HT1080 (cell line): ENCODE data around the gene CST6. TPM values are rescaled to one million over a fixed set of nuclear protein-coding genes. Genes with fewer than 3 reads are reported as not detected.
"Not testable (repeated sequence)": the region's sequence is repeated elsewhere in the genome, so short reads cannot be mapped to it uniquely, and the experiment has no call there.

Source experiments
- DNase-seq: peaks from one replicate; pipeline ENCODE4 v3.0.0-alpha.2; 2015; ENCODE audit warnings: low read depth
- total RNA-seq: library from RNA; depleted of rRNA; stranded (reverse); fragments of >200 nt; shearing (Covaris generic); gene quantifications from 2 replicates; pipeline ENCODE4 v1.2.3, GENCODE V29; 2014

CST6 gene
- total RNA-seq, 1 experiment from 2014 or later, result not detected

DNA sequence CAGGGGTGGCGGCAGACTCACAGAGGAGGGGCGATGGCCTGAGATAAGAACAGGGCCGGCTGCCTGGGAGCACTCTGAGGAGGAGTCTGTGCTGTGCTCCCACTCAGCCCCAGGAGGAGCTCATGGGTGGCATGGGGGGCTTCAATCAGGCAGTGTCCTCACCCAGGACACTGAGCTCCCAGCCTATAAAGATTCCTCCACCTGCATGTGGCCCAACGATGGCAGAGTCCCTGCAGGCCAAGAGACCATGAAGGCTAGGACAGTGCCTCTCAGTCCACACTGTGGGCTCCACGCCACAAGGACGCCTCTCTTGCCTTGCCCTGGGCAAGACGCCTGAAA is 1.9 kb downstream of the CST6 start:
- DNase-seq, result no peak

DNA sequence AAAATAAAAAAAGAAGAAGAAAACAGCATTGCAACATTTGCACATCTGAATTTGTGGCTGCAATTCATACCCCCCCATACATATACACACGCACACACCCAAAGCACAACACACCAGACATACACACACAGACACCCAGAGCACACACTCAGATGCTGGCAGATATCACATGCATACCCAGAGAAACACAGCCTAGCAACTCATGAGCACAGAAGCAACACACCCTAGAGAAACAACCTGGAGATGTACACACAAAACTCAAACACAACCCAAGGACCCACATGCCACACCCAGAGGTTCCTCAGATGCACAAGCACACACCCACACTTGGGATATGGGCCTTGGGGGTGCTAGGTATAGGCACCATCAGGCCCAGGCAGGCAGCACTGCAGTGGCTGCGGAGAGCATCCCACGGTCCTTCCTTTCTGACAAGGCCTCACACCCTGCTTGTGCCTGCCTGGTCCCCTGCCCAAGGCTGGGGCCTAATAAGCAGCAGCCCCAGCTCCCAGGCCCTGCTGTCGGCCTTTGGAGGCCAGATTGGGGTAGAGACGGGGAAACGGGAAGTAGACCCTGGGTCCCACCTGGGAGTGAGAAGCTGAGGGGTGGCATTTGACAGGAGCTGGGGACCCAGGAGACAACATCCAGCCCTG is 3.1 kb downstream of the CST6 start:
- DNase-seq, result no peak

DNA sequence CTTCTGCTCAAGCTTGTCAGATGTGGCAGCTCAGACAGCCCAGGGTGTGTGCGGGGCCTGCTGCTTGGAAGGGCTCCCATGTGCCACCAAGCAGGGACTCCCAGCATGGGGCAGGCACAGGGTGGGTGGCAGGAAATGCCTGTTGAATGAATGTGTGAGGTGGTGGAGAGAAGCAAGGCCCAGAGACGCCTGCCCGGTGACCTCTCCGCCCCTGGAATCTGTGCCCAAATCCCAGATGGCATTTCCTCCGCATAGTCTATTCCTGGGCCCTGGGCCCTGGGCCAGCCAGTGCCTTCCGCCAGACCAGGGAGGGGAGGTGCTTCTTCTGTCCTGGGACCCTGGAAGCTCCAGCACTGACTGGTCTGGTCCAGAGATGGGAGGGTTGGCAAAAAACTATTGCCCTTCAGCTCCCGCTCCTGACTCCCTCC is 3.7 kb downstream of the CST6 start:
- peak; percentile 97 for DNase-seq

DNA sequence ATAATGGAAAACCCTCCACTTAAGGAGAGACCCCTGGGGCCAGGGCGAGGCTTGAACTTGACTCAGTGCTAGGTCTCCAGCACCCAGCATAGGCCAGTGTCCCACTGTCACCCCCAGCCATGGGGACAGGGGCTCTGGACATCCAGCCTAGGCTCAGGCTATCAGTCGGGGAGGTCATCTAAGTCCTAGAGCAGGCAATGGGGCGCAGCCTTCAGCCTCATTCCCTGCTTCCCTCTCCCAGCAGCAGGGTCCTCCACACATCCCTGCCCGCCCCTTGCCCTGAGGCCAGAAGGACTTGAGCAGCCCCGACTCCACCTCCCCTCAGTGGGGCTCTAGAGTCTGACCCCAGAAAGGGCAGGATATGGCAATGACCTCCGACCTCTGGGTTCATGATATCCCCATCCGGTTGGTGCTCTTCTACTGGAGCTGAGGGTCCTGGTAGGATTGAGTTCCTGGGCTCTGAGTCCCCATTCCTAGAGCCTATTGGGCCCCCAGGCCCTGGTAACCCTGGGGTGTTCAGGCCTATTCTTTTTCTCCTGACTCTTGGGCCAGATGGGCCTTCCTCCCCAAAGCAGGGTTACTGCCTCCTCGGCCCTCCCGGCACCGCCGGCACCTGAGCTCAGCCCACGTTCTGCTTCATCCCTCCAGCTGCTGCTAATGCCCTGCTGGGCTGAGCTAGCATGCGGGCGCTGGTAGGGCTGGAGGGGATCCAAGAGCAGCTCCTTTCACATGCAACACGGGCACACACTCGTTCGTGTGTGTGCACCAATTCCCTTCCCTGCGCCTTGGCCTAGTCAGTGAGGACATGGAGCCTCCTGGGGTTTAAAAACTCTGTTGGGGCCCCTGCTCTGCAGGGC is 4.4 kb downstream of the CST6 start:
- no peak for DNase-seq

DNA sequence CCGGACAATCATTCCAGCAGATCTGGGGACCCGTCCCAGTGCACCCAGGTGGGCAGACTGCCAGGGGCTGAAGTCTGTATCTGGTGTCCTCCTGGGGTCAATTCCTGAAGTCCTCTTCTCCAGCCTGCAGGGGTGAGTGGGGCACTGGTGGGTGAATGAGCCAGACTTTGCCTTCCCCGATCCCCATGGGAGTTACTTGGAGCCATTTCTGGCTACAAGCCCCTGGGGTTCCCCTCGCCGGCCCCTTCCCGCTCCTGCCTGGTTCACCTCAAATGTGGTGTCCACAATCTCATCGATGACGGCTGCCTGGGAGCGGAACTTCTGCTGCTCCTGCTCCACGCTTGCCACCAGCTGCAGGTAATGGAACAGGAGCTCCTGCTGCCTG is 5.0 kb downstream of the CST6 start:
- DNase-seq, result no peak

DNA sequence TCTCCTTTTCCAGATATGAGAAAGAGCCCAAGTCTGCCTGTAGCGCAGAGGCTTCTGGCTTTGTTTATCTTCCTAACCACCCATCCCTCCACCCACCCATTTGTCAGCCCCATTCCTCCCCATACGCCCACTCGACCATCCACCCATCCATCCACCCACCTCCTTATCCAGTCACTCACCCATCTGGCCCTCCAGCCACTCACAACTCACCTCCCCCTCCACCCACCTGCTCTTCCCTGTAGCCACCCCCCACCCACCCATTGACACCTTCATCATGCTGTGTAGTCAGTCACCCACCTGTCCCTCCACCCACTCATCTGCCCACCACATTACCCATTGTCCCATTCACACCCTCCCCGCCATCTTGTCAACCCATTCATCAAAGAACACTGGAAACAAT is 5.5 kb downstream of the CST6 start:
- DNase-seq, result no peak

DNA sequence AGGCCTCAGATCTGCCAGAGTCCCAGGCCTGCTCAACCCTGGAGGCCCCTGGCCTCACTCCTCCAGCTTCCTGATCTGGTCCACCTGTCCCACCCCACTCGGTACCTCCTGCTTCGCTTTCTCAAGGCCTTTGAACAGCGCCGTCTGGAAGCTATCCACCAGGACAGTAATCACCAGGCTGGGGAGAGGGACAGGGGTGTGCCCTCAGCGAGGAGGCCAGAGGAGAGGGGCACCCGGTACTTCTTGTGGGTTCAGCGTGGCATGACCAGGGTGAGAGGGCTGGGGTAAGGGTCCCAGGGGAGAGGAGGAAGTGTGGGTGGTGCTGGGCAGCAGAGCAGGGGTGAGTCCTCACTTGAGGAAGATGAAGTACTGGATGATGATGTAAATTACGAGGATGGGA is 8.4 kb downstream of the CST6 start:
- no peak for DNase-seq

DNA sequence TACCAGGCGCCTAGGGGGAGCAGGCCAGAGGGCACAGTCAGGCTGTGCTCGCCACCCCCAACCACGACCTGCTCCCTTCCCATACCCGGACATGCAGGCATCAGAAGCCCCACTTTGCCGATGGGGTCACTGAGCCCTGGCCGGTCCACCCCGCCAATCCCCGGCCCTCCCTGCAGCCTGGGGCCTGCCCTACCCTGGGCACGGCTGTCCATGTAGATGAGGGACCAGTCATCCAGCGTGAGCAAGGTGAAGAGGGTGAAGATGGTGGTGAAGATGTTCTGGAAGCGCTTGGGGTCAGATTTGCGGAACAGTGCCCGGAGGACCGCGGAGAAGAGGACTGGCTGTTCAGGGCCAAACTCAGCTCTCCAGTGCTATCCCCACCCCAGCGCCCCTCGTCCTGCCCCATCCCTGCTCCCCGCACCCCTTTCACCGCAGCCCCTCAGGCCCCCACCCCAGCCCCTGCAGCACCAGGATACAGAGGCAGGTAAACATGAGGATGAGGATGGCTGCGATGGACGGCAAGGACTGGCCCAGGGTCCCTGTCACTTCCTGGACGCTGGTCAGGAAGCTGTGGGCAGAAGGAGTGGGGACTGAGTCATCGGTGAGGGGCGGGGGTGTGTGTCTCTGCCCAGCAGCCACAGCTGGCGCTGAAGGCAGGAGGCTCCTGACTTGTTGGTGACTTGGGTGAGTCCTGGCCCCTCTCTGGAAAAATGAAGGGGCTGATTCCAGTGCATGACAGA is 9.0 kb downstream of the CST6 start:
- peak; percentile 95 for DNase-seq

DNA sequence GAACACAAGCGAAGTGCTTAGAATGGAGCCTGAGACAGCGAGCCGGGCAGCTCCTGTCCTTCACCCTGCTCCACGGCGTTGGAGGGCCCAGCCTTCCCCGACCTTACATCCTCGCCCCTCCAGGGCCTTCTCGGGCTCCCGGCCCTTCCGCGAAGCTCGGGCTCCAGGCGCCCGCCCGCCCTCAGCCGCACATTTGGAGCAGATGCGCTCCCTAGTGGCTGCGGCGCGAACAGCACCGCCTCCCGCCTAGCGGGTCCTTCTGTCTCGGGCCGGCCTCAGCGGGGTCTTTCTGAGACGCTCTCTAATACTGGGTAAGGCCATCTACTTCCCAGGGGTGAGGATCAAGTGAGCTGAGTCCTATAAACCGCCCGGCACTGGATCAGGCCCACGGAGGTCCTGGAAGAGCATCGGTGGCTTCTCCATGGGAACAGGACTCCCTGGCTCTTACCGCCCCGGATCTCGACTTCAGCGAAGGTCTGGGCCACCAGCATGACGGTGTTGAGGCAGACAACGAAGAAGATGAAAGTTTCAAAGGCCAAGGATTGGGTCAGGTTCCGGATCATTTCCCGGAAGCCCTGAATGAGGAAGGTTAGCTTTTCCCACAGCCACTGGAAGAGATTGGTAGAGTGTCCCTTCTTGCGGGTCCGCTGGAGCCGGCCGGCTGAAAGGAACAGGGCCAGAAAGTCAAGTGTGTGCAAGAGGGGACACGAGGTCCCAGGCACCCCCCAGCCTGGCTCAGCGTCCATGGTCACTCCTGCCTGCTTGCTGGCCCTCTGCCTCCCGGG is 10.8 kb downstream of the CST6 start:
- peak; percentile 55 for DNase-seq

DNA sequence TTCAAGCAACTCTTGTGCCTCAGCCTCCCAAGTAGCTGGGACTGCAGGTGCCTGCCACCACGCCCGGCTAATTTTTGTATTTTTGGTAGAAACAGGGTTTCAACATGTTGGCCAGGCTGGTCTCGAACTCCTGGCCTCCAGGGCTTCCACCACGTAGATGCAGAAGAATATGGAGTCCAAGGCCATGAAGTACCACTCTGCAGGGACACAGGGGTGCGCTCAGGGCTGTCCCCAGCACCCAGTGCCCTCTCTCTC is 11.3 kb downstream of the CST6 start:
- not testable (repeated sequence) for DNase-seq

DNA sequence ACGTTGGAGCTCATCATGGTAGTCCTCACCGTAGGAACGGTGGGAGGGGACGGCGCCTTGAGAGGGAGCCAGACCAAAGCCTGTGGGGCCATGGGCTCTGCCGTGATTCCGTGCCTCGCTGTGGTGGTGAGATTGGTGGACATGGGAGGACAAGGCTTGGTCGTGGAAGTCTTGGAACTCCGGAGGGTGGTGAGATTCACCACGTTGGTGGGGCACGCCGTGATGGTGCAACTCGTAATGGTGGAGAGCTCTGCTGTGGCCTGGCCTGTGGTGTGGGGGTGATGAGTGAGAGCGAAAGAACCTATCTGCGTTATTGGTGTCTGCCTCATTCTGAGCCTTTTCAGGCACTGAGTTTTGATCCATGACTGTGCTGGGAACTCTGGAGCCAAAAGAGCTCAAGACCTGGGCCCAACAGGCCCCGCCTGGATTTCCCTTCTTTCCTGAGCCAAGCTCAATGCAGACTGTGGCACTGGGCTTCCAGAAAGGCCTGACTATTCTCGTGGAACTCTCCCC is 14.3 kb downstream of the CST6 start, which contains the start of gene CATSPER1:
CATSPER1 (minus strand) TSS at position 463 of the 513 bp plus-strand sequence; CDS start at position 363, 100 bp downstream.
- no peak for DNase-seq

DNA sequence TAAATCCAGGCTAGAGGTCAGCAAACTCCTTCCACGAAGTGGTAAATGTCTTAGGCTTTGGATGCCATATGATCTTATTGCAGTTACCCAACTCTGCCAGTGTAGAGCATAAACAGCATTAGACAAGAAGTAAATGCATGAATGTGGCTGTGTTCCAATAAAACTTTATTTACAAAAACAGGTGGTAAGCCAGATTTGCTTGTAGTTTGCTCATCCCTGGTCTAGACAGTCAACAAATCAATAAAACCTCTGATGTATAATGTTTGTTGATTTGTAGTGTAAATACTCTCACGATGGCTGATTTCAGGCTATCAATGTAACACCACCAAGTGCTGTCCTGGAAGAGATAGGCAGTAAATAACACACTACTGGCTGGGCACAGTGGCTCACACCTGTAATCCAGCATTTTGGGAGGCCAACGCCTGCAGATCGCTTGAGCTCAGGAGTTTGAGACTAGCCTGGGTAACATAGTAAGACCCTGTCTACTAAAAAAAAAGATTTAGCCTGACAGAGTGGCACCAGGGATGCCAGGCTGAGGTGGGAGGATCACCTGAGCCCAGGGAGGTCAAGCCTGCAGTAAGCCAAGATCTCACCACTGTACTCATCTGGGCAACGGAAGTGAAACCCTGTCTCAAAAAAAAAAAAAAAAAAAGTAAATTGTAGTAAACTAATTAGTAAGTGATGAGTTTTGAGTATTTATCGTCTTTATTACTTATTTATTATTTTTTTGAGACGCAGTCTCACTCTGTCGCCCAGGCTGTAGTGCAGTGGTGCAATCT is 21.3 kb downstream of the CST6 start:
- no peak for DNase-seq

DNA sequence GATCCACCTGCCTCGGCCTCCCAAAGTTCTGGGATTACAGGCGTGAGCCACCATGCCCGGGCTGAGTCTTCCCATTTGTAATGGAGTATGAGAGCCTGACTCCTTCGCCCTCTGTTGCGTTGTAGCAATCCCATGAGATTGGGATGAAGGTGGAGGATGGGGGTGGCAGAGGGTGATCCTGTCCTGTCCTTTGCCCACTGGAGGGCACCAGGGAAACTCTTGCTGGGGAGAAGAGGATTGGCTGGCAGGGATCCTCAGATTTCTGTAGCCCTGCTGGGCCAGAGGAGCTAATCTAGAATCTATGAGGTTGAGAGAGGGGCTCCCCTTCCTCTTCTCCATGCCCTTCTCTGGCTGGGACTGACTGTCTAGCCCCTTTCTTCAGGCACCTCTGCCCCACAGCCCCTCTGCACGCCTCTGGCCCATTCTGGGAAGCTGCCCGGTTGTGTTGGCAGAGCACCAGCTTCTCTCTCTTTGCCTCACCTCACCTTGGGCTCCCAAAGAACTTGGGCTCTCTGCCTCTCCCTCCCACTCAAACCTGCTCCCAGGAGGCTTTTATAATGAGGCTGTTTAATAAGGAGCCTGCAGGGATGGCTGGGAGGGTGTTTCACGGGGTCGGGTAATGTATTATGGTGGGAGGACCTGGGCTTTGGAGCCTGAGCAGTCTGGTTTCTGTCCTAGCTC is 24.0 kb downstream of the CST6 start:
- DNase-seq, result no peak

DNA sequence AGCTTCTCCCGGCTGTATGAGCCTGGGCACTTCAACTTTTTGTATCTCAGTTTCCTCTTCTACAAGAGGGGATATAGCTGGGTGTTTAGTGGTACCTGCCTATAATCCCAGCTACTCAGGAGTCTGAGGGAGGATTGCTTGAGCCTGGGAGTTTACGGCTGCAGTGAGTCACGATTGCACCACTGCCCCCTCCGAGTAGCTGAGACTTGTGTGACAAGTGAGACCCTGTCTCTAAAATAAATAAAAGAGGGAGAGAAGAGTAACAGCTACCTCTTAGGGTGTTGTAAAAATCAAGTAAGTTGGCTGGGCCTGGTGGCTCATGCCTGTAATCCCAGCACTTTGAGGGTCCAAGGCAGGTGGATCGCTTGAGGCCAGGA is 24.5 kb downstream of the CST6 start:
- no peak for DNase-seq

DNA sequence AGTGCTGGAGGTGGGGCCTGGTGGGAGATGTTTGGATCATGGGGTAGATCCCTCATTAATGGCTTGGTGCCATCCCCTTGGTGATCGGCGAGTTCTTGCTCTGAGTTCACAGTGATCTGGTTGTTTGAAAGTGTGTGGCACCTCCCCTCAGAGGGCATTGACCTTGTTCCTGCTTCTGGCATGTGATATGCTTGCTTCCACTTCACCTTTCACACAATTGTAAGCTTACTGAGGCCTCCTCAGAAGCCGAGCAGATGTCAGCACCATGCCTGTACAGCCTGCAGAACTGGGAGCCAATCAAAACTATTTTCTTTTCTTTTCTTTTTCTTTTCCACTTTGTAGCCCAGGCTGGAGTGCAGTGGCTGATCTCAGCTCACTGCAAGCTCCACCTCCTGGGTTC is 25.5 kb downstream of the CST6 start:
- DNase-seq, result no peak

DNA sequence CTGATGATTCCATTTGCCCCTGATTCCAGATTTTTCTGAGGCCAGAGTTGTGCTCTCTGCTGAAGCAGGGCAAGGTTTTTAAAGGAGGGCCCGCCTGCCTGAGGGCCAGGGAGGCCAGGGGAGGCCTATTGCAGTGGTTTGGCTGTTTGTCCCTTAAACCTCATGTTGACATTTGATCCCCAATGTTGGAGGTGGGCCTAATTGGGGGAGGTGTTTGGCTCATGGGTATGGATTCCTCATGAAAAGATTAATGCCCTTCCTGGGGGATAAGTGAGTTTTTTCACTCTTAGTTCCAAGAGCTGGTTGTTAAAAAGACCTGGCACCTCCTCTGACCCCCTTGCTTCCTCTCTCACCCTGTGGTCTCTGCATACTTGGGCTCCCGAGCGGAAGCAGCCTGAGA is 28.0 kb downstream of the CST6 start:
- DNase-seq, result no peak

DNA sequence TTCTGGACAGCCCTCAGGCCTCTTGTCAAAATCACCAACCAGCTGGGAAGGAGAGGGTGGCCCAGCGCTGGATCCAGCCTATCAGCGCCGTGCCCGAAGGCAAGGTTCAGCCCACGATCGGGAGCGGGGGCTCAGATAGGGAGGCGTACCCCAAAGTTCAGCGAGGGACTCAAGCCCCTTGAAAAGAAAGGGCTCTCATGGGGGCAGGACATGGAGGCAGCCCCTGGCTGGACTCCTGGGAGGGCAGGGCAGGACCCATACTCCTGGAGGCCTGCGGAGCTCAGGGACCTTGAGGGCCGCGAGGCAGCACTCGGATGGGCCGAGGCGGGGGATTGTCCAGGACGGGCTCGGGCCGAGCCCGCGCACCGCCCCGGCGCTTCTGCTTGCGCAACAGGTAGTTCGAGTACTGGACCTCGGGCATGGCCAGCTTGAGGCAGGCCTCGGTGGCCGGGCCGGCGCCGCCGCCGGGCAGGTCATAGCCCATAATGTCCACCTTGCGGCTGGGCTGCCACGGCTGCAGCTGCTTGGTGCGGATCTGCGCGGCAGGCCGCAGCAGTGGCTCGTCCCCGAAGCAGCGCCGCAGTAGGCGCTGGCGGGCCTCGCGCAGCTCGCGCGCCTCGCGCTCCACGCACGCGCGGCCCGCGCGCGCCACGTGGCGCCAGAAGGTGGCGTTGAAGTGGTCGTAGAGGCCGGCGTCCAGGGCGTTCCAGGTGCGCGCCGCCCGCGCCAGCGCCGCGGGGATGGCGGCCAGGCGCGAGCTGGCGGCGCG is 30.6 kb downstream of the CST6 start:
- no peak for DNase-seq

DNA sequence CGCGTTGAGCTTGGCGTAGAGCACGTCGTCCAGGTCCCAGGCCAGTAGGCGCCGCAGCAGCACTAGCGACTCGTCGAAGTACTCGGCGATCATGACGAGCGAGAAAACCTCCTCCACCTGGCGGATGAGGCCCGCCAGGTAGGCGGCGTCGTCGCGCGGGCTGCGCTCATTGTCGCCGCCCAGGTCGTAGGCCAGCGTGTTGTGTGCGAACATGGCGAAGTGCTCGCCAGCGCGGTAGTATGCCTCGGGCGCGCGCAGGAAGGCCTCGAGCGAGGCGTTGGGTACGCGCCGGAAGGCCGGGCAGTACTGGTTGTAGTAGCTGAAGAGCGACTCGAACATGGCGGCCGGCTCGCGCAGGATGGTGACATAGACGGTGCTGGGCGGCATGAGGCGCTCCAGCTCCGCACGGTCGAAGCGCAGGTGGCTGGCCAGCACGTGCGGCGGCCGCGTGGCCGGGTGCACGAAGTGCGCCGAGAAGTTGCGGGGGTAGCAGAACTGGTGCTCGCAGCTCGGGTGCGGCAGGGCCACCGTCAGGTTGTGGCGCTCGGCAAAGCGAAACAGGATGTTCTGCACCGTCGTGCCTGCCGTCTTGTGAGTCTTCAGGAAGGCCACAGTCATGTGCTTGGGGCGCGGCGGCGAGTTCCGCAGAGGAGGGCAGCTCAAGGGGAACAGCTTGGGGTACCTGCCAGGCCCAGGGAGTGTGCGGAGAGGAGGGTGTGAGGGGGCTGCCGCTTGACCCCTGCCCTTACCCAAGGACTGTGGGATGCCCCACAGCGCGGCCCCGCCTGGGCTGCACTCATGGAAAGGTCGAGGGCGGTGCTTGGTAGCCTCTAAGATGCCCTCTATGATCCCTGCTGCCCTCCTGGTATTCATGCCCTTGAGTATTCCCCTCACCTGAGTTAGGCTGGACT is 31.4 kb downstream of the CST6 start:
- no peak for DNase-seq
